Measurements from ENCODE around the gene MEGF11. TPM values are rescaled to one million over a fixed set of nuclear protein-coding genes. Genes with fewer than 3 reads are reported as not detected.
"Not testable (repeated sequence)": the region's sequence is repeated elsewhere in the genome, so short reads cannot be mapped to it uniquely, and the experiment has no call there.

The MEGF11 gene
- total RNA-seq, 2 experiments from 2014 or later, result not detected

DNA sequence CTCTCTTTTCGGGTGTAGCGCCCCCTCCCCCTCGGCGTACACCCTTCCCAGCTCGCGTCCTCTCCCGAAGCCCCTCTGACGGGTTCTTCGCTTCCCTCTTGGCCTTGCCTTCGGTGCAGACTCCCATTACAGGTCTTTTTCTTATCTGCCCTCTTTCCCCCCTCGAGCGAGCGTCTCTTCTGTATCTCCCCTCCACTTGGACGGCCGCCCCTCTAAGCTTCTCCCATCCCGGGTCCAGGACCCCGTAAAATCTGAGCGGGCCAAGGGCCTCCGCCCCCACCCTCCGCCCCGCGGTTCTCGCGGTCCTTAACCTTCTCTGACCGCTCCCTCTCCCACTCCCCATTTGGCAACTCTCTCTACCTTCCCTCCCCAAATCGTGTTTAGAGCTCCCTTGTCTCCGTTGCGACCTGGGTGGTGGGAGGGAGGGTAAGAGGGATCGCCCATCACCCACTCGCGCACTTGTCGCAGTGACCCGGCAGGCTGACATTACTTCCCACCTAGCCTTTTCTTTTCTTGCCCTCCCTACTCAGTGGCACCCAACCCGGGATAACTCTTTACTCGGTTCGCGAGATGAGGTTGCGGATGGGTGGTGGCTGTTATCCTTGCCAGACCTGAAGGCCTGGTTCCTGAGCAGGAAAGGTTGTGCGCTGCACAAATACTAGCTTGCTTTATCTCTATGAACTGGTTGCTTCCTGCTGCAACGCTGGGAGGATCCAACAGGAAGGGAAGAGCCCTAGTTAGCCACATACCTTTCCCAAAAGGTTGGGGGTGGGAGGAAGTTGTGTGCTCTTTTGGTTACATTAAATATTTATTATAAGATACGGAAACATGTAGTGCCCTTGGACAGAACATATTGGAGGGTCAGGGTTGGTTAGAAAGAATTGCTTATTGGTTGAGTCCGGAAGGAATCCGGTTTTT is 383.3 kb downstream of the MEGF11 start:
- Mint-ChIP-seq H3K9me3 (ENCODE audit: insufficient read depth) (no peaks in the 10 kb centered on the region), H3K27me3 (ENCODE audit: low read depth) (peaks cover 4% of the 10 kb centered on the region), H3K4me1 (ENCODE audit: low read depth) (peaks cover 28% of the 10 kb centered on the region), H3K27ac (peak overlapping the region; percentile 94), H3K4me3 (peak overlapping the region; percentile 99), H3K36me3 (ENCODE audit: low read depth) (peaks cover 18% of the 10 kb centered on the region)
- ChIA-PET CTCF (interaction anchor here (0.7 to 2.7 kb wide), 19 partner anchors 7 to 584 kb away, joined by 3 to 9 read pairs (median 5); partner anchors contain the start of genes INTS14 and PARP16), POLR2A (interaction anchor here (0.6 to 2.8 kb wide), 21 partner anchors 8 to 636 kb away, joined by 3 to 35 read pairs (median 5); partner anchors contain the start of genes DENND4A, INTS14 and RNU5B-1)
- no peak for ATAC-seq
- peak; percentile 49 for DNase-seq

DNA sequence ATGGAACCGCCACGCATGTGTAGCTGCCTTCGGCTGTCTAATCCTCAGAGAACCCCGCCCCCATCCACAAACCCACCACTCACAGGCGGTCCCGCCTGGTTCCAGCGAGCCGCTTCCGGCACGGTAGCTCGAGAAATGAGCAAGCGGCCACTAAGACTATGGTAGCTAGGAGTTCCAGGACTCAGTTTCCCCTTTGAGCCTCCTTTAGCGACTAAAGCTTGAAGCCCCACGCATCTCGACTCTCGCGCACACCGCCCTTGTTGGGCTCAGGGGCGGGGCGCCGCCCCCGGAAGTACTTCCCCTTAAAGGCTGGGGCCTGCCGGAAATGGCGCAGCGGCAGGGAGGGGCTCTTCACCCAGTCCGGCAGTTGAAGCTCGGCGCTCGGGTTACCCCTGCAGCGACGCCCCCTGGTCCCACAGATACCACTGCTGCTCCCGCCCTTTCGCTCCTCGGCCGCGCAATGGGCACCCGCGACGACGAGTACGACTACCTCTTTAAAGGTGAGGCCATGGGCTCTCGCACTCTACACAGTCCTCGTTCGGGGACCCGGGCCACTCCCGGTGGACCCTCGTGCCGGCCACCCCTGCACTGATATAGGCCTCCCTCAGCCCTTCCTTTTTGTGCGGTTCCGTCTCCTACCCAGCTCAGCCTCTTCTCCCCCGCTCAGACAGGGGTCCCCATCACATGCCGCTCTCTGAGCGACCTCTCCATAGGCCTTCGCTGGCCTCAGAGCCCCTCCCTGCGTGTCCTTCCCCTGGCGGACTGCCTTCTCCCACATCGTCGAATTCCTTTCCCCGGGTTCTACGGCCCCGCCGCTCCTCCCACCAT is 384.2 kb downstream of the MEGF11 start, which contains the start of gene RAB11A:
Gene RAB11A, plus strand, starts transcription at position 366 of the 828 bp plus-strand sequence. Its CDS starts 95 bp downstream, at position 461.
- H3K36me3 Mint-ChIP-seq (ENCODE audit: low read depth), result peaks cover 15% of the 10 kb centered on the region
- ATAC-seq (peak; percentile 94), DNase-seq (peak; percentile 98)
- H3K4me3 Mint-ChIP-seq, result peak within 1 kb of the TSS; percentile 99
- H3K27ac Mint-ChIP-seq, result peak within 1 kb of the TSS; percentile 94
- ChIA-PET CTCF (interaction anchor here (0.6 to 2.7 kb wide), 31 partner anchors 8 to 630 kb away, joined by 3 to 9 read pairs (median 4); partner anchors contain the start of genes DPP8, INTS14 and PARP16), POLR2A (interaction anchor here (0.5 to 2.8 kb wide), 26 partner anchors 9 to 565 kb away, joined by 3 to 35 read pairs (median 4); partner anchors contain the start of genes DENND4A, INTS14 and RNU5B-1)
- peaks cover 4% of the 10 kb centered on the region for H3K27me3 Mint-ChIP-seq (ENCODE audit: low read depth)
- H3K9me3 Mint-ChIP-seq (ENCODE audit: insufficient read depth), result no peaks in the 10 kb centered on the region
- H3K4me1 Mint-ChIP-seq (ENCODE audit: low read depth), result peaks cover 28% of the 10 kb centered on the region

DNA sequence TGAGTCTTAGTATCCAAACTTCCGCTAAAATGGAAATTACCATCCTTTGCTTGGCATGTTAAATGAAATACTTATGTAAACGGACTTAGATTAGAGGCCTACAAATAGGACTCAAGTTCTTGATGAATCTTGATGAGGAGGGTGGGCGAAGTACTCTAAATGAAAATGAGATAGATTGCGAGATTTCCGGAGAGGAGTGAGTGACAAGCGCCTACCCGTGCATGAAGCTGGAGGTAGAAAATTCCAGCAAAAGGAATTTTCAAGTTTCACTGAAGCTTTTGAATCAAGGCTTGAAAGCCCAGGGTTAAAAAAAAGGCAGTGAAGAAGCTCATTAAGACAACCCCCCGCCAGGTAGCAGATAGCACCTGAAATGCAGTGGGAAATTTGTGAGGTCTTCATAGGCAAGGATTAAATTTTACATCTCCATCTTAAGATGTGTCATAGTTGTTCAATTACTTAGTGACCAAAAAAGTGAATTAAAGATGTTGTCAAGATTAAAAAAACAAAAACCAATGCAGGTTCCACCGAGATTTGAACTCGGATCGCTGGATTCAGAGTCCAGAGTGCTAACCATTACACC is 384.9 kb downstream of the MEGF11 start:
- Mint-ChIP-seq H3K9me3 (ENCODE audit: insufficient read depth) (no peaks in the 10 kb centered on the region), H3K4me1 (ENCODE audit: low read depth) (peaks cover 28% of the 10 kb centered on the region), H3K27ac (peak overlapping the region; percentile 94), H3K36me3 (ENCODE audit: low read depth) (peaks cover 12% of the 10 kb centered on the region), H3K27me3 (ENCODE audit: low read depth) (peaks cover 4% of the 10 kb centered on the region), H3K4me3 (peak overlapping the region; percentile 99)
- ATAC-seq, result no peak
- no peak for DNase-seq
- CTCF ChIA-PET, result interaction anchor here (0.6 to 2.7 kb wide), 27 partner anchors 9 to 630 kb away, joined by 3 to 9 read pairs (median 4); partner anchors contain the start of genes DPP8, INTS14 and PARP16
- POLR2A ChIA-PET, result interaction anchor here (0.5 to 2.8 kb wide), 22 partner anchors 10 to 564 kb away, joined by 3 to 35 read pairs (median 6); partner anchors contain the start of genes DENND4A, INTS14 and RNU5B-1

DNA sequence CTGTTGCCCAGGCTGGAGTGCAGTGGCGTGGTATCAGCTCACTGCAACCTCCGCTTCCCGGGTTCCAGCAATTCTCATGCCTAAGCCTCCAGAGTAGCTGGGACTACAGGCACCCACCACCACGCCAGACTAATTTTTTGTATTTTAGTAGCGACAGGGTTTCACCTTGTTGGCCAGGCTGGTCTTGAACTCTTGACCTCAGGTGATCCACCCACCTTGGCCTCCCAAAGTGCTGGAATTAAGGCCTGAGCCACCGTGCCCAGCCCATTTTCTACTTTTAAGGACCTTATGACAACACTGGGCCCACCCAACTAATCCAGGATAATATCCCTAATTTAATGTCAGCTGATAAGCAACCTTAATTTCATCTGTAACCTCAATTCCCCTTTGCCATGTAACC is 385.6 kb downstream of the MEGF11 start:
- H3K9me3 Mint-ChIP-seq (ENCODE audit: insufficient read depth); ATAC-seq; H3K27me3 Mint-ChIP-seq (ENCODE audit: low read depth); DNase-seq; H3K4me3 Mint-ChIP-seq; H3K27ac Mint-ChIP-seq; POLR2A ChIA-PET: not testable (repeated sequence)
- peaks cover 12% of the 10 kb centered on the region for H3K36me3 Mint-ChIP-seq (ENCODE audit: low read depth)
- H3K4me1 Mint-ChIP-seq (ENCODE audit: low read depth), result peaks cover 29% of the 10 kb centered on the region
- CTCF ChIA-PET, result interaction anchor here (1.2 to 1.8 kb wide), 6 partner anchors 10 to 257 kb away, joined by 3 to 5 read pairs (median 4); partner anchors contain the start of gene INTS14

DNA sequence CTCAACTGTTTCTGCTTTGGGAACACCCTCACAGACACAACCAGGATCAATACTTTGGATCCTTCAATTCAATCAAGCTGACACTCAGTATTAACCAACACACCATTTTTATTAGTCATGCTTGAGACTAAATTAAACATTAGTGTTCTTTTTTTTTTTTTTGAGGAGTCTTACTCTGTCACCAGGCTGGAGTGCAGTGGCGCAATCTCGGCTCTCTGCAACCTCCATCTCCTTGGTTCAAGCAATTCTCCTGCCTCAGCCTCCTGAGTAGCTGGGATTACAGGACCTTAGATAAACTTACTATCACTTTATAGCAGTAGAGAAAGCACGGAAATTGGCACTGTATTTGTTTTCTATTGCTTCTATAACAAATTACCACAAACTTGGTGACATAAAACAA is 386.3 kb downstream of the MEGF11 start:
- POLR2A ChIA-PET, result no interaction called here
- peaks cover 12% of the 10 kb centered on the region for H3K36me3 Mint-ChIP-seq (ENCODE audit: low read depth)
- no peak overlapping the region for H3K4me3 Mint-ChIP-seq

DNA sequence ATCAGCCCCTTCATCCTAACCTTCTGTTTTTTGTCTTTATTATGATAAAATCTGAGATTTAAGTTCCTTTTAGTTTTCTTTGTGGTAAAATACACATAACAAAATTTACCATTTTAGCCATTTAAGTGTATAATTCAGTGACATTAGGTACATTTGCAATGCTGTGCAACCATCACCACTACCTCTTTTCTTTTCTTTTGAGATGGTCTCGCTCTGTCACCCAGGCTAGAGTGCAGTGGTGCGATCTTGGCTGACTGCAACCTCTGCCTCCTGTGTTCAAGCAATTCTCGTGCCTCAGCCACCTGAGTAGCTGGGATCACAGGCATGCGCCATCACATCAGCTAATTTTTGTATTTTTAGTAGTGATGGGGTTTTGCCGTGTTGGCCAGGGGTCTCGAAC is 390.4 kb downstream of the MEGF11 start:
- peaks cover 6% of the 10 kb centered on the region for H3K27me3 Mint-ChIP-seq (ENCODE audit: low read depth)
- ATAC-seq, result no peak
- no peak overlapping the region for H3K27ac Mint-ChIP-seq
- no peak overlapping the region for H3K4me3 Mint-ChIP-seq
- H3K9me3 Mint-ChIP-seq (ENCODE audit: insufficient read depth), result no peaks in the 10 kb centered on the region
- H3K36me3 Mint-ChIP-seq (ENCODE audit: low read depth), result no peaks in the 10 kb centered on the region
- ChIA-PET POLR2A (interaction anchor here (0.6 to 0.7 kb wide), 2 partner anchors 346 to 1403 kb away, joined by 3 to 4 read pairs; no protein-coding TSS in a partner anchor), CTCF (interaction anchor here (0.5 to 1.8 kb wide), 35 partner anchors 8 to 267 kb away, joined by 3 to 18 read pairs (median 4); partner anchors contain the start of genes DENND4A and INTS14)
- no peak for DNase-seq
- peaks cover 10% of the 10 kb centered on the region for H3K4me1 Mint-ChIP-seq (ENCODE audit: low read depth)

More for the DNA sequence above, 386.3 kb downstream of the MEGF11 start:
- no peak for DNase-seq
- Mint-ChIP-seq H3K27me3 (ENCODE audit: low read depth) (peaks cover 4% of the 10 kb centered on the region), H3K4me1 (ENCODE audit: low read depth) (peaks cover 27% of the 10 kb centered on the region), H3K9me3 (ENCODE audit: insufficient read depth) (no peaks in the 10 kb centered on the region), H3K27ac (no peak overlapping the region)
- CTCF ChIA-PET, result interaction anchor here (1.9 kb wide), 1 partner anchor 10 kb away, joined by 8 read pairs; no protein-coding TSS in a partner anchor
- no peak for ATAC-seq

DNA sequence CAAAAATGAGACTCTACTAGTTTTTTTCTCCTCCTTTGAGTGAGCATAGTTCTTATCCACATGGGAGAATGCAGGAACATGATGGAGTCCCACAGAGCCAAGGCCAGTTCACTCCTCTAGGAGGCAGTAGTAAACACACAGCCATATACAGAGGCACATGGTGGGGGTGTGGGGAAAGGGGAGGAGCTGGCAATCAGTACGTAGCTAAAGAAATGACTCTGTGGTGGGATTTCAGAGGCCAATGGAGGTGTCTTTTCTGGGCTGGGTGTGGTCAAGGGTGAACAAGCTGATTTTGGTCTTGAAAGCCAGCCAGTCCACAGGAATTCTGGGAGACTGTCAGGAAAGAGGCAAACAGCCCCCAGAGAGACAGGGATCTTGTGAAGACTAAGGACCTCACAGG is 390.9 kb downstream of the MEGF11 start:
- no peaks in the 10 kb centered on the region for H3K36me3 Mint-ChIP-seq (ENCODE audit: low read depth)
- no peaks in the 10 kb centered on the region for H3K9me3 Mint-ChIP-seq (ENCODE audit: insufficient read depth)
- ATAC-seq (peak; percentile 96), DNase-seq (peak; percentile 80)
- no peak overlapping the region for H3K4me3 Mint-ChIP-seq
- CTCF ChIA-PET, result interaction anchor here (0.5 to 1.8 kb wide), 34 partner anchors 8 to 267 kb away, joined by 3 to 18 read pairs (median 4); partner anchors contain the start of genes DENND4A and INTS14
- H3K27ac Mint-ChIP-seq, result no peak overlapping the region
- POLR2A ChIA-PET, result interaction anchor here (0.6 to 0.7 kb wide), 2 partner anchors 346 to 1403 kb away, joined by 3 to 4 read pairs; no protein-coding TSS in a partner anchor
- peaks cover 10% of the 10 kb centered on the region for H3K4me1 Mint-ChIP-seq (ENCODE audit: low read depth)
- peaks cover 6% of the 10 kb centered on the region for H3K27me3 Mint-ChIP-seq (ENCODE audit: low read depth)

DNA sequence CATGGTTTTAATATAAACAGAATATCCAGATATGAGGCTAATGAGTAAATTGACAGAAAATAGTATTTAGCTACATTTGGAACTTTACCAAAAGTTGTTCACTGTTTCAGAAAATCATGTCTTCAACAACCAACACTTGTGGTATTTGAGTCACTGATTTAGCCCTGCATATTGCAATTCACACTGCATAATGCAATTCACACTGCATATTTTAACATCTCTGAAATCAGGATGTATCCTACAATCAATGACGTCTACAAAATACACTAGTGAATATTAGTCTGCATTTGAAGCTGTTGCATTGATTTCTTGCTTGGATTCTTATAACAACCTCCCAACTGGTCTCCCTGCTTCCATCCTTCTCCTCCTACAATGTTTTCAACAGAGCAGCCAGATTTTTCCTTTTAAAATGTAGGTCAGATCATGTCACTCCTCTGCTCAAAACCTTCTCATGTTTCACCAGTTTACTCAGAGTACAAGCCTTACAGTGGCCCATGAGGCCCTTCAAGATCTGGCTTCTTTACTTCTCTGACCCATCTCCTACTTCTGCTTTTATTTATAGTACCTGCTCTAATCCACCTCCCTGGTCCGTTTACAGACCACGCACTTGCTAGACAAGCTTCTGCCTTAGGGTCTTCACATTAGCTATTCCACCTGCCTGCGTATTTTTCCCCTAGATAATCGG is 395.7 kb downstream of the MEGF11 start:
- Mint-ChIP-seq H3K27me3 (ENCODE audit: low read depth) (peaks cover 6% of the 10 kb centered on the region), H3K4me1 (ENCODE audit: low read depth) (peaks cover 12% of the 10 kb centered on the region), H3K36me3 (ENCODE audit: low read depth) (no peaks in the 10 kb centered on the region), H3K9me3 (ENCODE audit: insufficient read depth) (no peaks in the 10 kb centered on the region), H3K4me3 (no peak overlapping the region), H3K27ac (no peak overlapping the region)
- DNase-seq (no peak), ATAC-seq (no peak)
- ChIA-PET POLR2A (interaction anchor here (1.1 kb wide), 1 partner anchor 11 kb away, joined by 4 read pairs; the partner anchor contains the start of gene RAB11A), CTCF (interaction anchor here (0.7 to 5.8 kb wide), 18 partner anchors 9 to 267 kb away, joined by 3 to 35 read pairs (median 4); partner anchors contain the start of gene DENND4A)

DNA sequence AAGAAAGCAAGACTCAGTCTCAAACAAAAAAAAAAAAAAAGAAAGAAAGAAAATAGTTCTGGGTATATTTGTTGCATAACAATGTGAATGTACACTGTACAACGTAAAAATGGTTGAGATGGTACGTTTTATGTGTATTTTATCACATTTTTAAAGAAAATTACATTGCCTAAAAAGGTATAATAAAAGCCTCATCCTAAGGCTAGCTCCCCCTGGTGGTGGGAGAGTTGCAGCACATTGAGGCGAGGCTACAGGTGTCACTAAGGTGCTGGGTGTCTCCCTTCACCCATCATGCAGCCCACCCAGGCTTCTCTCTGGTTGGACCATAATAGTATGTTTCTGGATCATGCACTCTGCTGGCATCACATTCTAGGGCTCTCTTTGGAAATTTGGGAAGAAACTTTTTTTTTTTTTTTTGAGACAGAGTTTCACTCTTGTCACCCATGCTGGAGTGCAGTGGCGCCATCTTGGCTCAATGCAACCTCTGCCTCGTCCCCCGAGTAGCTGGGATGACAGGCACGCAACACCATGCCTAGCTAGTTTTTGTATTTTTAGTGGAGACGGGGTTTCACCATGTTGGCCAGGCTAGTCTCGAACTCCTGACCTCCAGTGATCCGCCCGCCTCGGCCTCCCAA is 396.6 kb downstream of the MEGF11 start:
- DNase-seq, result peak; percentile 90
- peaks cover 6% of the 10 kb centered on the region for H3K27me3 Mint-ChIP-seq (ENCODE audit: low read depth)
- peak; percentile 93 for ATAC-seq
- ChIA-PET CTCF (interaction anchor here (0.6 to 5.8 kb wide), 37 partner anchors 9 to 946 kb away, joined by 3 to 35 read pairs (median 4); partner anchors contain the start of genes ANKDD1A, DENND4A, RAB11A and SLC24A1), POLR2A (interaction anchor here (0.9 kb wide), 1 partner anchor 64 kb away, joined by 4 read pairs; no protein-coding TSS in a partner anchor)
- peaks cover 8% of the 10 kb centered on the region for H3K4me1 Mint-ChIP-seq (ENCODE audit: low read depth)
- no peaks in the 10 kb centered on the region for H3K36me3 Mint-ChIP-seq (ENCODE audit: low read depth)
- H3K4me3 Mint-ChIP-seq, result no peak overlapping the region
- H3K27ac Mint-ChIP-seq, result no peak overlapping the region
- H3K9me3 Mint-ChIP-seq (ENCODE audit: insufficient read depth), result no peaks in the 10 kb centered on the region

Data from activated CD8-positive, alpha-beta T cell treated with anti-CD3 and anti-CD28 coated beads, Interleukin-2, amount 10 ng/mL, durations not matched to agents 7 days and 5 days (primary cell).